NCI-H1417 (cell line): ENCODE data around the gene FAM8A1.
"Not testable (repeated sequence)": the region's sequence is repeated elsewhere in the genome, so short reads cannot be mapped to it uniquely, and the experiment has no call there.

Experiments used
- DNase-seq, 3 experiments: peaks; one replicate each; lab custom pipeline; 2025; lab: John Stamatoyannopoulos, UW

FAM8A1 gene, protein sequence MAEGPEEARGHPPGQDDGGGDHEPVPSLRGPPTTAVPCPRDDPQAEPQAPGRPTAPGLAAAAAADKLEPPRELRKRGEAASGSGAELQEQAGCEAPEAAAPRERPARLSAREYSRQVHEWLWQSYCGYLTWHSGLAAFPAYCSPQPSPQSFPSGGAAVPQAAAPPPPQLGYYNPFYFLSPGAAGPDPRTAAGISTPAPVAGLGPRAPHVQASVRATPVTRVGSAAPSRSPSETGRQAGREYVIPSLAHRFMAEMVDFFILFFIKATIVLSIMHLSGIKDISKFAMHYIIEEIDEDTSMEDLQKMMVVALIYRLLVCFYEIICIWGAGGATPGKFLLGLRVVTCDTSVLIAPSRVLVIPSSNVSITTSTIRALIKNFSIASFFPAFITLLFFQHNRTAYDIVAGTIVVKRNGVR

DNA sequence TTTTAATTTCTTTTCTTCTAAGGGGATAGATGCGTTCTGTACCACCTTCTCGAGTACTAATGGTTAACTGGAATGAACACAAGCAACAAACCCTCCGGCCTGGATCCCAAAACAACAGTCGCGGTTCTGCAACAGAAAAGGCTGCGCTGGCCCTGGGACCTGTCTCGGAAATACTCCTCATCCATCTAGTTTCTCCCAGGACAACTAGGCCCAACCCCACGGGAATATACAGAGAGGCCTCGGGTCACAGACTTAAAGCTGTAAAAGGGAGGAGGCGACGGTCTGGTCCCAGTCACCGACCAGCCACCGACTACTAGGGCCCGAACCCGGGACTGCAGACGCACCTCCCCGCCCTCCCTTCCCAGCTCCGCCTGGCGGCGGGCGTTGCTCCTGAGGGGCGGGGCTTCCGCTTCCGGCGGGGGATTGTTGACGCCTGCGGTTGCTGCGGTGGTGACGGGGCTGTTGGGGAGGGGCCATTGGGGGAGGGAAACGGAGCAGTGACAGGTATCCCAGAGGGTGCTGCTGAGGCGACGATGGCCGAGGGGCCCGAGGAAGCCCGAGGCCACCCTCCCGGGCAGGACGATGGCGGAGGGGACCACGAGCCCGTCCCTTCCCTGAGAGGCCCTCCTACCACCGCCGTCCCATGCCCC is at the start of gene FAM8A1:
Gene FAM8A1, plus strand, starts transcription at position 426 of the 650 bp plus-strand sequence. Its CDS starts 108 bp downstream, at position 534.
- peak; percentile 91 to 94 (median 92) for DNase-seq

DNA sequence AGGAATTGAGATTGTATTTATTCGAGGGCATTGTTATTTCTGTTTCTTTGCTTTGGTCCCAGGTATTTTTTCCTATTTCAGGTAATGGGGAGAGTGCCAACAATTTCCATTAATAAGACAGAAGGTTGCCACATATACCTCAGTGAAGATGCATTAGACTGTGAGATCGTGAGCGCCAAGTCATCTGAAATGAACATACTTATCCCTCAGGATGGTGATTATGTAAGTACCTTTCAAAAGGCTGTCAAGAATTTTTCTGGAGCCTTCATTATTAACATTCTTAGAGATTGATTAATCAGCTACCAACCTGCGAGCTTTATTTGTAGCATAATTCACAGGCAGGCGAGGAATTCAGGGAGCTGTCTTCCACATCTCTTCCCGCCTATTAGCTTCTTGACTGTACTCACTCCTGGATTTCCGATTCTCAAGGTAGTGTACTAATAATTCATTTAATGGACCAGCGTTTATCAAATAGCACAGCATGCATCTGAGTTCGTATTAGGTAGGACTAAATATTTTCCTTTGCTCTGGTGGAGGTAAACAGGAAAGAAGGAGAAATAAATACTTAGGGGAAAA is 48.6 kb upstream of the FAM8A1 start:
- no peak for DNase-seq

DNA sequence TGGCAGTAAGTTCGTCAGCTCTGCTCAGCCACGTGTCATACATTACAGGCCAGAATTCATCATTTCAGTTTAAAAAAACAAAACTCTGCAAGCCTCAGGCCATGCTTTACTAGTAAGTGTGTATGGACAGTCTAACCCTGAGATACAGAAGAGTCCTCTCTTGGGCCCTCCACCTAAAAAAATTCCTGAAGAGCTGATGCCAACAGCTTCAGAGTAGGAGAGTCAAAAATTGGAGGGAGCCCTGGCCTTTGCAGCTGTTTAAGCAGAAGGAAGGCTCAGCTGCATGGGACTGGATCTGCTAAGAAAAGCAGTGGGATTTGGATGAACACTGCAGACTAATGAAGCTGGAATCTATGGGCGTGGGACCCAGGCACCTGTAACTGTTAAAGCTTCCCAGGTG is 47.2 kb upstream of the FAM8A1 start:
- no peak for DNase-seq

DNA sequence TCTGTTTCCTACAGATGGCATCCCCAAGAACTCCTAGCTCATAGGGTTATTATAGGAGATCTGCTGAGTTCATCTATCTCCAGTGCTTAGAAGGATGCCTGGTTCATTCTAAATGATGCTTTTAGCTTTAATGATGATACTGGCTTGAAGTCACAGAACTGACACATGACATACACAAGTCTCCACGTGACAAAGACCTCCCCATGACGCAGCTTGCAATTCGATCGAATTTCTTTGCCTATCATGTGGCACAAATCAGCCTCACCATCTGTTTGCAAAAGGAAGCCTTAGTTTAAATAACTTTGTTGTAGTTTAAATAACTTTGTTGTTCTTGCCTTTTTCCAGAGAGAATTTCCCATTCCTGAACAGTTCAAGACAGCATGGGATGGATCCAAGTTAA is 44.1 kb upstream of the FAM8A1 start:
- DNase-seq: no peak

DNA sequence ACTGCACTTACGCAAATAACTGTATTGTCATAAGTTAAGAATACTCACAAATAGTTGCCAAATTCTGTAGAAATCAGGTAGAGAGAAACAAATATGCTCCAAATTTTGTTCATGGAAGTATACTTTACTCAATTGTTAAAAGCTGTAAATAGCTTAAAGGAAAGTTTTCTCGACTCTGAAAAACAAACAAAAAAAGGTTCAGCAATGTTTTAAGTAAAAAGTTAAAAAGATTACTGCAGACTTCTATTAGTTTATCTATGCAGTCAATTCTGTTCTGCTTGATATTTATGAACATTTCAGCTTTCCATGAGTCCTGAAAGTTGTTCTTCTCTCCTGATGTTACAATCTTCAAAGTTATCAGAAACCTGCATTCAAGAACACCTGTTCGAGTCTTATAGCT is 37.5 kb upstream of the FAM8A1 start:
- DNase-seq: no peak

DNA sequence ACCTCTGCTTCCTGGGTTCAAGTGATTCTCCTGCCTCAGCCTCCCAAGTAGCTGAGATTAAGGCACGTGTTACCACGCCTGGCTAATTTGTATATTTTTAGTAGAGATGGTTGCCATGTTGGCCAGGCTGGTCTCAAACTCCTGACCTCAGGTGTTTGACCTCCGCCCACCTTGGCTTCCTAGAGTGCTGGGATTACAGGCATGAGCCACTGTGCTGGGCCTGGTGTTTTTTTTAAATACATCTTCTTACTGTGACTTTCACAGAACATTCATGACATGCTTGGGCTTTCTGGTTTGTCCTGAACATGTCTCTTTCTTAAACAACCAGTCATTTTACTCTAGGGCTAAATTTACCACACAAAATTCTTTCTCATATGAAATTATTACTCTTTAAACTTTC is 34.7 kb upstream of the FAM8A1 start:
- no peak for DNase-seq

DNA sequence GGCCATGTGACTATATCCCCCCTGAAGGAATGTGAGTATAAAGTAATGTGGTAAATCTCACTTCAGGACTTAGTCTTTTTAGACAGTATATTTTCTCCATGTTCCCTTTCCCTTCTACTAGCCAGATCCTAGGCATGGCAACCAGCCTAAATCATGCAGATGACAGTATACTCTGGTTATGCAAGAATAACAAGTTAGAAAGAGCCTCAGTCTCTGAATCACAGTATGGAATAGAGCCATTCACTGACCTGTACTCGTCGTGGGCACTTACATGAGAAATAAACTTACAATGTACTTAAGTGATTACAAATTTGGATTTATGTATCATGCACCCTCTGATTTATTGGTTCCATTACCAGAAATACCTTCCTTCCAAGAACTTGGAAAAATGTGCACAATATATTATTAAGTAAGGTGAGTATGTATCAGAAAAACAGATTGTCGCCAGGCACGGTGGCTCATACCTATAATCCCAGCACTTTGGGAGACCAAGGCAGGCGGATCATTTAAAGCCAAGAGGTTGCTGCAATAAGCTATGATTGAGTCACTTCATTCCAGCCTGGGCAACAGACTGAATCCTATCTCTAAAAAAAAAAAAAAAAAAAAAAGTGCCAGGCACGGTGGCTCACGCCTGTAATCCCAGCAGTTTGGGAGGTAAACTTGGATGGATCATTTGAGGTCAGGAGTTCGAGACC is 25.1 kb upstream of the FAM8A1 start:
- DNase-seq: no peak

DNA sequence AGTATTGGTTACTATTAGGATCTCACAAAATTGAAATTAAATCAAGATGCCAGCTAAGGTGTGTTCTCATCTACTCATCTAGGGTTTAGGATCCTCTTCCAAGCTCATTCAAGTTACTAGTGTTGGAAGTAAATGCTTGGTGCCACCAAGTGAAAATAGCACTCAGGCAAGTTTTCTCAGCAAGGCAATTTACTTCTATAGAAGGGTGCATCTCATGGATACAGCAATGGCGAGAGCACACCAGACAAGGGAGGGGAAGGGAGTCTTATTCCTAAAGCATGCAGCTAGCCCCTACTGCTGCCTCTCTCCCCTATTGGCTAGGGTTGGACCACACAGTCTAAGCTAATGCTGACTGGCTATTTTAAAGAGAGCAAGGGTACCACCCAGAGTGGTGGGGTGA is 23.0 kb upstream of the FAM8A1 start:
- no peak for DNase-seq

DNA sequence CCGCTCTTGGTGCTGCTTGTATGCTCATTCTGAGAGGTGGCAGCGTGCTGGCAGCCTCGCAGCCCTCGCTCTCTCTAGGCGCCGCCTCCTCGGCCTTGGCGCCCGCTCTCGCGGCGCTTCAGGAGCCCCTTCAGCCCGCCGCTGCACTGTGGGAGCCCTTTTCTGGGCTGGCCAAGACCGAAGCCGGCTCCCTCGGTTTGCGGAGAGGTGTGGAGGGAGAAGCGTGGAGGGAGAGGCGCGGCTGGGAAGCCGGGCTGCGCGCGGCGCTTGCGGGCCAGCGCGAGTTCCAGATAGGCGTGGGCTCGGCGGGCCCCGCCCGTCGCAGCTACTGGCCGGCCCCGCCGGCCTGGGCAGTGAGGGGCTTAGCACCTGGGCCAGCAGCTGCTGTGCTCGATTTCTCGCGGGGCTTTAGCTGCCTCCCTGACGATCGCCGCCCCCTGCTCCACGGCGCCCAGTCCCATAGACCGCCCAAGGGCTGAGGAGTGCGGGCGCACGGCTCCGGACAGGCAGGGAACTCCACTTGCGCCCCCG is 19.5 kb upstream of the FAM8A1 start:
- no peak for DNase-seq

DNA sequence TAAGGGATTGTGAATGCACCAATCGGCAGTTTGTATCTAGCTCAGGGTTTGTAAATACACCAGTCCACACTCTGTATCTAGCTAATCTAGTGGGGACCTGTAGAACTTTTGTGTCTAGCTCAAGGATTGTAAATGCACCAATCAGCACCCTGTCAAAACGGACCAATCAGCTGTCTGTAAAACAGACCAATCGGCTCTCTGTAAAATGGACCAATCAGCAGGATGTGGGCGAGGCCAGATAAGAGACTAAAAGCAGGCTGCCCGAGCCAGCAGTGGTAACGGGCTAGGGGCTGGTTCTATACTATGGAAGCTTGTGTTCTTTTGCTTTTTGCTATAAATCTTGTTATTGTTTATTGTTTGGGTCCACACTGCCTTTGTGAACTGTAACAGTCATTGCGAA is 18.8 kb upstream of the FAM8A1 start:
- DNase-seq: not testable (repeated sequence)

DNA sequence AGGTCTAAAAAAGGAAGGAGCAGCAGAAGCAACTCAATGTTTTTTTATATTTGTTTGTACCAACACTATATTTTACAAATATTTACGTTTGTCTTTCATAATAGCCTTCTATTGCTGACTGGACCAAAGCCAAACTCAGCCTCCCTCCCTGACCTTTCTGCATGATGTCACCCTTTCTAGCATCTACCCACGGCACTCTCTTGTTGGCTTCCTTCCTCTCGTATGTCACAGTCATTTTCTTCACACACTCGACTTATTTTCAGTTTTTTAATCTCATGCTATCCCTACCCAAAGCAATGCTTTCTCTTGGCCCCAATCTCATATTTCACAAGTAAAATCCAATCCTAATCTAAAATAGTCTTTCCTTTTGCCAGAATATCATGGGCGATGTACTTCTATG is 16.3 kb upstream of the FAM8A1 start:
- no peak for DNase-seq

DNA sequence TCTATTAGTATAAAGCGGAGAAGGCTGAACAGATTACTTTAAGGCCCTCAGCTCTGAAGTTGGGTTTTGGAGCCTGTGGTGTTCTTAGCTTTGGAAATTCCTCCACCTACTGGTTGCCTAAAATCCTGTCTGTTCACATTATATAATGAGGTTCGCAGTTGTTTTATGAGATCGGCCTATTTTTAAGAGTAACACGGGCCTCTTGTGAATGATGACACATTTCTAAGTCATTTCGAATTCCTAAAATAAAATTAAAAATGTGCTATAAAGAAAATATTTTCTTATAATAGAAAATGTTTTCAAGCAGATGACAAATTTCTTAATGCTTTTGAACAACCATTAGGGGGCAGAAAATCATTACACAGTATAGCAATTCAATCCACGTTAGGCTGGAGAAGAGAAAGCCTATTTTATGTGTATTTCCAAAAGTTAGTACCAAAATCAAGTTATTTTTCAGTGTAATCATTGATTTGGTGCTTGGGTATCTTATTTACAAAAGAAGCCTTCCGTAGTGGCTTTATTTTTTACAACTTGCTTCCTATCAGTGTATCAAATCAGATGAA is 15.8 kb upstream of the FAM8A1 start:
- DNase-seq: peak; percentile 48 to 83 (median 72)

DNA sequence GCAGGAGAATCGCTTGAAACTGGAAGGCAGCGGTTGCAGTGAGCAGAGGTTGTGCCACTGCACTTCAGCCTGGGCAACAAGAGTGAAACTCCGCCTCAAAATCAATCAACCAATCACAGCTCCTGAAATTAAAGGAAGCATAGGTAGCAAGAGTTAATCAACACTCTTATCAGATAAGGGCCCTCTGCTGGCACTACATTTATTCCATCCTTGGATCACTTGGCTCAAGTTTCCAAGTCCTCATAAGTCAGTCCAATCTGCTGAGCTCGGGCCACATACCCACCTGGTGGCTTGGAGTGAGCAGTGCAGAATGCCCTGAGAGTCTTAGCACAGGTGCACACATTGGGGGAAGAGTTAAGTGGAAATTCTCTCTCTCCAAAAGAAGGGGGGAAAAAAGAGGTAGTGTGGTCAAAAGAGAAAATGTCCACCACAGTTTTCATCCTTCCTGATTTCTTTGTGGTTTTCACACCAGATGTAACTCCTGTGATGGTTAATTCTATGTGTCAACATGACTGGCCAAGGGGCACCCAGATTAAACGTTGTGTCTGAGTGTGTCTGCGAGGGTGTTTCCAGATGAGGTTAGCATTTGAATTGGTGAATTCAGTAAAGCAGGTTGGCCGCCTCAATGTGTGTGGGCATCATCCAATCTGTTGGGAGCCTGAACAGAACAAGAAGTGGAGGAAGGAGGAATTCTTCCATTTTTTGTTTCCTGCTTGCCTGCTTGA is 14.2 kb upstream of the FAM8A1 start:
- peak in 2 of 3 experiments; percentile 8 to 26 for DNase-seq

DNA sequence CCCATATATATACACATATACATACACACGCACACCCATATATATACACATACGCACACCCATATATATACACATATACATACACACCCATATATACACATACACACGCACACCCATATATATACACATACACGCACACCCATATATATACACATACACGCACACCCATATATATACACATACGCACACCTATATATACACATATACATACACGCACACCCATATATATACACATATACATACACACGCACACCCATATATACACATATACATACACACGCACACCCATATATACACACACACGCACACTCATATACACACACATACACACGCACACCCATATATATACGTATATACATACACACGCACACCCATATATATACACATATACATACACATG is 13.5 kb upstream of the FAM8A1 start:
- DNase-seq: not testable (repeated sequence)

DNA sequence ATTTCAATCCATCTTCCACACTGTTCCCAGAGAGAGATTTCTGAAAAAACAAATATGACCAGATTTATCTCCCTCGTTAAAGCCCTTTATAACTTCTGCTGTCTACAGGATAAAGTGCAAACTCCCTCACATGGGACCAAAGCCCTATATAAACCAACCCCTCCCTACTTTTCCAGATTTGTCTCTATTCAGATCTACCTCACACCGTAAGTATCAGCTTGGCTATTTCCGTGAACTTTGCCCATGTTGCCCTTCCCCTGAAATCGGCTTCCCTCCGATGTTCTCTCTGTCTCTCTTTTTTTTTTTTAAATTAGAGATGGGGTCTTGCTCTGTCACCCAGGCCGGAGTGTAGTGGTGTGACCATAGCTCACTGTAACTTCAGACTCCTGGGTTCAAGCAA is 12.1 kb upstream of the FAM8A1 start:
- no peak for DNase-seq

DNA sequence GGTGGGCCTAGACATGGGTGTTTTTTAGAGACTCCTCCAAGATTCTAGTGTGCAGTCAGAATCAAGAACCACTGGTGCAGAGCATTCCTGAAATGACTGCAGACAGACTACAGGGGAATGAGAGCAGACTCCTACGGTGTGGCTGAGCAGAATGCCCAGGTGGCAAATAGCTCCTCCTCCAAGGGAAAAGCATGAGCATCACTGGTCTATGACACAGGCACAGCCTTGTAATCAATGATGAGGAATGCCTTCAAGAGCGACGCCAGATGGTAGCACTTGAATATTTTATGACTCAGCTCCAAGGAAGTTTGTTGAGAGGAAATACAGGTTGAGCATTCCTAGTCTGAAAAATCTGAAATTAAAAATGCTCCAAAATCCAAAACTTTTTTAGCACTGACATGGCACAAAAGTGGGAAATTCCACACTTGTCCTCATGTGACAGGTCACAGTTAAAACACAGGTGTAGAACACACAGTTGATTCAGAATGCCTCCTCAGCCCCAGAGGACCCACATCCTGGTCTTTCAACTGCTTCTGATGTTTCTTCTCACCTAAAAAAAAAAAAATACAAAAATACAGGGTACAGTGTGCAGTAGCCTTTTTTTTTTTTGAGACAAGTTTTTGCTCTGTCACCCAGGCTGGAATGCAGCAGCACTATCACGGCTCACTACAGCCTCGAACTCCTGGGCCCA is 10.6 kb upstream of the FAM8A1 start:
- peak; percentile 11 to 68 (median 62) for DNase-seq

DNA sequence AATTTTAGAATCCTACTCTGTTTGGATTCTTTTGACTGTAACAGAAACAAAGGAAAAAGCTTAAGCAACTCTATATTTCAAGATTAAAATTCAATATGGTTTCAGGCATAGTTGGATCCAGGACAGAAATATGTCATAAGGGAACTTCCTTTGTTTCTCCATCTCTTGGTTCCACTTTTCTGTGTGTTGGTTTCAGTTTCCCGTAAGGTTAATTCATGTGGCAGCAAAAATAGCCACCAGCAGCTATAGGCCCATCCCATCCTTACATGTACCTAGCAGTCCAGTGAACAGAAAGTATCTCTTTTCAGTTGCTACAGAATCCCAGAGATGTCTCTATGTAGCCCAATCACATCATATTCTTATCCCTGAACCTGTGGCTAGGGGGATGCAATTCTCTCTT is 8.8 kb upstream of the FAM8A1 start:
- no peak for DNase-seq

DNA sequence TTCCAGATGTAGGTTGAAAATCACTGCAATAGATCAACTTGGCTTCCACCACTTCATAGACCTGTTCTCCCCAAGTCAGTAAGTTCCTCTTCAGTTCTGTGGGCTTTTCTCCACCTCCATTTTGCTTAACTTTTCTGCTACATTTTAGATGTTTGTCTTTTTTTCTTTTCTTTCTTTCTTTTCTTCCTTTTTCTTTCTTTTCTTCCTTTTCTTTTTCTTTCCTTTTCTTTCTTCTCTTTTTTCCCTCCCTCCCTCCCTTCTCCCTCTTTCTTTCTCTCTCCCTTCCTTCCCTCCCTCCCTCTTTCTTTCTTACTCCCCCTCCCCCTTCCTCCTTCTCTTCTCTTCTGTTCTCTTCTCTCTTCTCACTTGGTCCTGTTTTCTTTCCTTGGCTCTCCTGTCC is 6.9 kb upstream of the FAM8A1 start:
- no peak for DNase-seq

DNA sequence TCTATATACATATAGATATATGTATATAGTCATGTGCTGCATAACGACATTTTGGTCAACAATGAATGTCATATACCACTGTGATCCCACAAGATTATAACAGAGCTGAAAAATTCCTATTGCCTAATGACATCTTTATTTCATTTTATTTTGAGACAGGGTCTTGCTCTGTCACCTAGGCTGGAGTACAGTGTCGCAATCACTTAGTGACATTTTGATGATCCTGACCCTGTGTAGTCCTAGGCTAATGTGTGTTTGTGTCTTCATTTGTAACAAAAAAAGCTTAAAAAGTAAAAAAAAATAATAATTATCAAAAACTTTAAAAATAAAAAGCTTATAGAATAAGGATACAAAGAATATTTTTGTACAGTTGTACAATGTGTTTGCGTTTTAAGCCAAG is 4.0 kb upstream of the FAM8A1 start:
- no peak for DNase-seq

DNA sequence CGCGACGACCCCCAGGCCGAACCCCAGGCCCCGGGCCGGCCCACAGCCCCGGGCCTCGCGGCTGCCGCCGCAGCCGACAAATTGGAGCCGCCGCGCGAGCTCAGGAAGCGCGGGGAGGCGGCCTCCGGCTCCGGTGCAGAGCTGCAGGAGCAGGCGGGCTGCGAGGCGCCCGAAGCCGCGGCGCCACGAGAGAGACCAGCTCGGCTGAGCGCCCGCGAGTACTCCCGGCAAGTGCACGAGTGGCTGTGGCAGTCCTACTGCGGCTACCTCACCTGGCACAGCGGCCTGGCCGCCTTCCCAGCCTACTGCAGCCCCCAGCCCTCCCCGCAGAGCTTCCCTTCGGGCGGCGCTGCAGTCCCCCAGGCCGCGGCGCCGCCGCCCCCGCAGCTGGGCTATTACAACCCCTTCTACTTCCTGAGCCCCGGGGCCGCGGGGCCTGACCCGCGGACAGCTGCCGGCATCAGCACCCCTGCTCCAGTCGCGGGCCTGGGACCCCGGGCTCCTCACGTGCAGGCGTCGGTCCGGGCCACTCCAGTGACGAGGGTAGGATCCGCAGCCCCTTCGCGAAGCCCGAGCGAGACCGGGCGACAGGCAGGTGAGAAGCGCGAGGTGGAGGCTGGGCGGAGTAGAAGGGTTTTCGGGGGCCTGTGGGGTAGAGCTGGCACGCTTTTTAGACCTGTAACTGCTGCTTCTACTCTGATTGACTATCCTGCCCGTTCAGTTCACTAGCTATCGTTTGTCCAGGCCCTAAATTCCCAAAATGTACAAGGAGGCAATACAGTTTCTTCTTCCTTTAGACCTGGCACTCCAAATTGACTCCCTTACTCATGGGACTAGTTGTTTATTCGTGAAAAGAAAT is 654 bp downstream of the FAM8A1 start:
- peak; percentile 57 to 82 (median 77) for DNase-seq
